RWPE1 (cell line): ENCODE results near the gene STING1.
A peak's percentile ranks its signal among the peaks of the same experiment; 100 is the strongest.
"Not testable (repeated sequence)": the region's sequence is repeated elsewhere in the genome, so short reads cannot be mapped to it uniquely, and the experiment has no call there.

Source experiments
- CTCF ChIA-PET: fragments of 350-600 bp; sonication (Branson Sonifier 250); formaldehyde crosslinking; extraction: SDS; loops from one replicate; lab custom pipeline; 2021; lab: Yijun Ruan, JAX
- POLR2A ChIA-PET: fragments of 400-600 bp; formaldehyde crosslinking; extraction: SDS; loops from one replicate; lab custom pipeline; 2020; ENCODE audit warnings: antibody characterized with exemption; ENCODE audit not compliant: low non-redundant PET; lab: Yijun Ruan, JAX
- DNase-seq: peaks from one replicate; pipeline ENCODE4 v3.0.0; 2012; ENCODE audit warnings: low spot score
- H3K27ac ChIP-seq: fragments of 450-650 bp; 2 replicates; pipeline ENCODE4 v1.5.1; 2017
- CTCF ChIP-seq: fragments of 450-650 bp; conservative IDR thresholded peaks from 2 replicates; pipeline ENCODE4 v1.5.1; 2017; ENCODE audit warnings: low read depth, mild to moderate bottlenecking

The STING1 gene

DNA sequence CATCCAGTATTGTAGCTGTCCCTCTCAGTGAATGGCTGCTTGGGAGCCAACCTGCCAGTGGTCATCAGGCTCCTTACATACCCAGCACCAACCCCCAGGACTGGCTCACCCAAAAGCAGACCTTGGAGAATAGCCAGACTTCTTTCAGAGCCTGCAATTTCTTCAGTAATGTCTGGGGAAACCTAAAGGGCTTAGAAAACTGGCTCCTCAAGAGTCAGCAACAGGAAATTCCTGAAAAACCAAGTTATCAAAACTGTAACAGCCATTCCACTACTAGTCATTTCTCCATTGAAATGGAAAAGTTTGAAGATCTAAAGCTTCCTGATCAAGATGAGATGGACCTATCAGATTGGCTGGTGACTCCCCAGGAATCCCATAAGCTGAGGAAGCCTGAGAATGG, 12.3 kb upstream of the STING1 start:
- ChIA-PET POLR2A (no interaction called here), CTCF (interaction anchor here (1.0 to 1.3 kb wide), 3 partner anchors 13 to 72 kb away, joined by 3 to 6 read pairs (median 4); no protein-coding TSS in a partner anchor)
- TF ChIP-seq CTCF: no peak
- no peak for DNase-seq
- no peak overlapping the region for H3K27ac ChIP-seq

- POLR2A ChIA-PET: no interaction called here
- no peak for DNase-seq
- CTCF ChIA-PET: interaction anchor here (1.0 to 1.3 kb wide), 3 partner anchors 12 to 71 kb away, joined by 3 to 6 read pairs (median 4); no protein-coding TSS in a partner anchor
- TF ChIP-seq CTCF: no peak
- H3K27ac ChIP-seq: no peak overlapping the region
These were observed 11.7 kb upstream of the STING1 start for GRCh38 chr5:139494256-139494655.

DNA sequence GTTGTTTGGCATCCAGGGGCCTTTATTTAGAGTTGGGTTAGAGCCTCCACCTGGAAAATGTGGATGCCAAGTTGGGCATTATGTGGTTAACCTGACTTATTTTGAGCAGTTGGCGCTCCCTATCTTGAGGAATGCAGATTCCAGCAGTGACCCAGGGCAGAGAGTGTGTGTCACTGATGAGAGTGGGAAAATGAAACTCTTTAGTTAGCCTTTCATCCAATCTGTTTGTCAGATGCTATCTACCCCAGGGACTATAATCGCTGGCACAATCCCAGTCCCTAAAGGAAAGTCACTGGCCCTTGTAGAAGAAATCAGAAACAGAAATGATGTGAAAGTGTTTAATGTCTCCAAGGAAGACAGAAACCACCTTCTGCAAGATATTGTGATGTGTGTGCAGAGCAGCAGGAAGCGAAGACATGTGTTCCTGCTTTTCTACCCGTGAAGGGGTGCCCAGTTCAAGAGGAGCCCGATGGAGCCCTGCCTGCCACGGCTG, 10.2 kb upstream of the STING1 start:
- ChIA-PET POLR2A (no interaction called here), CTCF (no interaction called here)
- DNase-seq: no peak
- no peak for TF ChIP-seq CTCF
- H3K27ac ChIP-seq: no peak overlapping the region

DNA sequence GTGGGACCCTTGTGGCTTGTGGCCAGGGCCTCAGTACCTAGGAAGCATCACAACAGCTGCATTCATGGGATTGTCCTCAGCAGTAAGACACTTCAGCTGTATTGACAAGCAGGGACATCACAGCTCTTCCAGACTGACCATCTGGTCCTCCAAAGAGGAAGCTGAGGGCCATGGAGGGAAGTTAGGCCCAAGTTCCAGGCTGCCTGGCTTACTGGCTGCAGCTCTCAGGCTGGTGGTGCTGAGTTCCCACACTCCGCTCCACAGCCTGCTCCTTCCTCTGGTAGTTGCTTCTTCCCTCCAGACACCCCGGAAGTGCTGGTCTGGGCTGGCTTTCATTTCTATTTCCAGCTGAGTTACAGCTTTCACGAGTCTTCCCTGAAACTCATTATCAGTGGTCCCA, 5.7 kb upstream of the STING1 start:
- TF ChIP-seq CTCF: no peak
- CTCF ChIA-PET: no interaction called here
- DNase-seq: no peak
- POLR2A ChIA-PET: no interaction called here
- no peak overlapping the region for H3K27ac ChIP-seq

DNA sequence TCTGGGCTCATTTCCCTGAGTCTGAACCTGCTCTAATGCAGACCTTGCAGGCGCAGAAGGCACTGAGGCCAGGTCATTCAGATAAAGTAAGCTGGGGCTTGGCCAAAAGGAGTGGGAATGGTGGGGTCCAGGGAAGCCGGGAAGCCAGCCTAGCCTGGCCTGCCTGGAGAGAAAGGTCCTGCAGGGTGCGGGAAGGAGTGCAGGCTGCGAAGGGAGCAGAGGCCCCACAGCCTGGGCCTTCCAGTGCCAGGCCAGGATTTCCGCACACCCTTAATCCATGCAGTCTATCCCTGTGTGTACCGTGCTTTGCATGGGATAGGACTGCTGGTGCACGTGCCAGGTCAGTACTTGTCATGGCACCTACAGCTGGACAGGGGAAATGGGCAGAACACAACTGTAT, 3.6 kb upstream of the STING1 start:
- DNase-seq: no peak
- no peak overlapping the region for H3K27ac ChIP-seq
- TF ChIP-seq CTCF: no peak
- CTCF ChIA-PET: no interaction called here
- POLR2A ChIA-PET: no interaction called here

GRCh38 chr5:139482890-139483208, 291 bp upstream of the STING1 start:
- ChIA-PET CTCF (interaction anchor here (0.9 to 2.9 kb wide), 3 partner anchors 52 to 62 kb away, joined by 3 to 21 read pairs (median 3); no protein-coding TSS in a partner anchor), POLR2A (interaction anchor here (0.6 to 1.1 kb wide), 2 partner anchors 33 to 189 kb away, joined by 3 read pairs; no protein-coding TSS in a partner anchor)
- peak overlapping the region; percentile 100 for H3K27ac ChIP-seq
- DNase-seq: not testable (repeated sequence)

DNA sequence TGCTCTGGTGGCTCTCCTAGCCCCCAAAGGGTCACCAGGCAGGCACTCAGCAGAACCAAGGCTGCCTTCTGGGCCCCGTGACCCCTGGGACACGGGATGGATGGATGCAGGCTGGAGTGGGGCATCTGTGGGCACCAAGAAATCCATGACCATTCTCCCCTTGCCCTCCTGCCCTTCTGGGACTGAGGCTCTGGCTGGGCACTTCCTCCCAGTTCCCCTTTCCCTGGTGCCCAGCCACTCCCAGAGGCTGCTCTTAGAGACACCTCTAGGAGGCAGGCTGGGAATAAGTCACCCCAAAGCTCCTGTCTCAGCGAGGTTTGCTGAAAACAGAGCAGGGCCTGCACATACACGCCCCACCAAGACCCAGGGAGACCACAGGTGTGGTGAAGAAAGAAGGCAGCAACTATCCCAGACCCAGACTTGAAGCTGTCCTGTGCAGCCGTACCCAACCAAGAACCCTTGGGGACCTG, 943 bp downstream of the STING1 start:
- peak; percentile 66 for DNase-seq
- CTCF ChIA-PET: interaction anchor here (0.6 to 2.9 kb wide), 5 partner anchors 13 to 376 kb away, joined by 3 to 21 read pairs (median 4); no protein-coding TSS in a partner anchor
- H3K27ac ChIP-seq: peak overlapping the region; percentile 100
- POLR2A ChIA-PET: interaction anchor here (0.9 to 1.3 kb wide), 3 partner anchors 14 to 42 kb away, joined by 3 to 5 read pairs (median 4); partner anchors contain the start of gene DNAJC18
- TF ChIP-seq CTCF: no peak; the same call in 1 of the 2 replicates
